ENCODE data around the gene PGS1.

Gene PGS1

GRCh38 chr17:78364436-78365281, 13.8 kb upstream of the PGS1 start:
- no peak for DNase-seq (ENCODE audit: low spot score)

DNA sequence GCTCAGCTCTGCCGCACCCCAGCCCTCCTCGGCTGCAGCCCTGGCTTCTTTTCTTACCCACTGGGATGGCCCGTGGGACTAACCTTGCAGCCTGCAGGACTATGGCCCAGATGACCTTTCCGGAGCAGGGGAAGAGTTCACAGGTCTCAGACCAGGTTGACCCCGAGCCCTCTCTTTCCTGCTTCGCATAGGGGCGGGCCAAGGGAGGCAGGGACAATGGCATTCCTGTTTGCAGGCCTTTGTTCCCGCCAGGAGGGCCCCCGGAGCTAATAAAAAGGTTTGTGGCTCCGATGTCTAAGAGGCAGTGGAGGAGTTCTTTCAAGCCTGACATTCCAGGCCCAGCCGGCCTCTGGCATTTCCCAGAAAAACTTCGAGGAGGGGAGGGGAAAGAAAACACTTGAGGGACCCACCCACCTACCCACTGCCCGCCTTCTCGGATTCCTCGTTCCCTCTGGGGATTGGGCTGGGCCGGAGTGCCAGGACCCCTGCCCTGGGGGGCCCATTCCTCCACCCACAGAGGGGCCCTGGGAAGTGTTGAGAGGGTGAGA, 12.8 kb upstream of the PGS1 start:
- DNase-seq (ENCODE audit: low spot score) = no peak

DNA sequence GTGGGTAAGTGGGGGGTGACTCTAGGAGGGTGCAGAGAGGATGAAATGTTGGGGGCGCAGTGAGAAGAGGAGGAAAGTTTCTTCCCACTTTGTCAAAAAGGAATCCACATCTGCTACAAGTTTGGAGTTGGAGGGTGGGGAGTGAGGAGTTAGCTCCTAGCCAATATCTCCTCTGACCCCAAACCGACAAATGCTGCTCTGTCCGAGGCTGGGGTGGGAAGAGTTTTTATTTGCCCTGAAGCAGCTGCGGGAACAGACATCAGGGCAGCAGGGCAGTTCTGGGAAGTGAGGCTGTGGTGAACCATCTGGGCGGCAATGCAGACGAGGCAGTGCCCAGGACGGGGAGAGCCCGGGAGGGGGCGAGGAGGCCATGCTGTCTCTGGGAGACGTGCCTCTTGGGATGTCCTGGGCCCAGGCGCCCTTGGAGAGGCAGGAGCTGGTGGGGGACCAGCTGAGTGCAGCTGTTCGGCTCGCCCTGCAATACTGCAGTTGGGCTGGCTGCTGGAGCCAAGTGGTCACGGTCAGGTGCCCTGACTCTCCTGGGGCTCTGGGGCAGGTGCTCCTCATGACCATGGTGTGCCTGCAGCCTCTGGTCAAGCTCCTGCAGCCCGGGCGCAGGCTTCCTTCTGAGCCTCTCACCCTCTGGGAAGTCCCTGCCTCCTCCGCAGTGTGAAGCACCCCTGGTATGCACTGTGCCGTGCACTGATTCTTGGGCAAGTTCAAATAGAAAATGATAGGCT, 12.2 kb upstream of the PGS1 start:
- DNase-seq (ENCODE audit: low spot score) = no peak

- no peak for DNase-seq (ENCODE audit: low spot score)
Observed at GRCh38 chr17:78367193-78367592, 11.3 kb upstream of the PGS1 start.

DNA sequence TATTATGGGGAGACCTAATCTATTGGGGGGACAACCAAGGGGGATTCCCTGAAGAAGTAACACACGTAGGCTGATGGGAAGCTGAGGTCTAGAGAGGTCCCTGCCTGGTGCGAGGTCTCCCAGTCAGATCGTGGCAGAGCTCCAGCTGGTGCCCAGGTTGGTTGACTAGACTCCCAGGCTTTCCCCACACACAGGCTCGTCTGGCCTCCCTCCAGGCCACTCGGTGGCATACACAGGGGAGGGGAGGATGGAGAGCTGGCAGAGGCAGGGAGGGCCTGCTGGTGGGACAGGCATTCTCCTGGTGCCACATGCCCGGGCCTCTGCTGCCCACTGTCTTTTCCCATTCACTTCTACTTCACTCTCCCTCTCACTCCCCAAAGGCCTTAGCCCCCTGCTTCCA, 10.1 kb upstream of the PGS1 start:
- DNase-seq (ENCODE audit: low spot score) = no peak

GRCh38 chr17:78368854-78369495, 9.5 kb upstream of the PGS1 start:
- DNase-seq (ENCODE audit: low spot score) = no peak

GRCh38 chr17:78369791-78370381, 8.6 kb upstream of the PGS1 start:
- no peak for DNase-seq (ENCODE audit: low spot score)

DNA sequence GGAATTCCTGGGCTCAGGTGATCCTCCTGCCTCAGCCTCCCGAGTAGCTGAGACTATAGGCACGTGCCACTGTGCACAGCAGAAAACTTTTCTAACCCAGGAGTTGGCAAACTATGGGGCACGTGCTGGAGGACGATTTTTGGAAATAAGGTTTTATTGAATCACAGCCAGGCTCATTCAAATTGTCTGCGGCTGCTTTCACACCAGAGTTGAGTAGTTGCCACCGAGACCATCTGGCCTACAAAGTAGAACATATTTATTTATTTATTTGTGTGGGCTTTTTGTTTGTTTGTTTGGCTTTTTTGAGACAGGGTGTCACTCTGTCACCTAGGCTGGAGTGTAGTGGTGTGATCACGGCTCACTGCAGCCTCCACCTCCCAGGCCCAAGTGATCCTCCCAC, 7.4 kb upstream of the PGS1 start:
- no peak for DNase-seq (ENCODE audit: low spot score)

- DNase-seq (ENCODE audit: low spot score) = no peak
Observed at GRCh38 chr17:78372841-78373240, 5.6 kb upstream of the PGS1 start.

GRCh38 chr17:78374189-78374588, 4.3 kb upstream of the PGS1 start:
- DNase-seq (ENCODE audit: low spot score) = no peak

GRCh38 chr17:78374631-78375274, 3.7 kb upstream of the PGS1 start:
- DNase-seq (ENCODE audit: low spot score) = no peak

DNA sequence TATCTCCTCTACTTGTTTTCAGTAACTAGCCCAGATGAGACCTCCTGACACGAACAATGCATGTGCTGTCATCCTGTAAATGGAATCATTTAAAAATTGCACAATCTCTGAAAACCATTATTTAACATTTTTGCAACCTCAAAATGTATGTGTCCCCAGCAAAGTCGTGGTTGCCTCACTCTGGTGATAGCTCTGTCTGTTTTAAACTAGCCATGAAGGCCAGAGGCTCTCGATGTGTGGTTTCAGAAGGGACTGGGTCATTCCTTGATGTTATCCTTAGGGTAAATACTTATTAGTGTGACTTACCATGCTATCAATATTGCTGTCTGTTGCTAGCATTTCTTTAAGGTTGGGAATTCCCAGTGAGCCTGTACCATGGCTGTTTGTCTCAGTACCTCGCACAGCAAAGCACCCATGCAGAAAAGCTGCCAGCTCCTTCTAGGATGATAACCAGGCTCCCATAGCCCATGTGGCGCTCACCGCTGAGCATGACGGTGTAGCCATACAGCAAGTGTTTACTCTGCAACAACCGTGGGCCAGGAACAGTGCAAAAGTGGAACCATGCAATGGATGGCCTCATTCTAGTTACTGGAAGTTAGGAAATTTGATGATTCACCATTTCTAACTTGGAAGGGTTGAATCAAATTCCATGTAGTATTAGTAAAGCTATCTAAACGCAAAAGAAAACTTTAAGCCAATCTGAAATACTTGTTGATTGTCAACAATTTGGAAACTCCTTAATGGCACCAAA, 2.9 kb upstream of the PGS1 start:
- no peak for DNase-seq (ENCODE audit: low spot score)

DNA sequence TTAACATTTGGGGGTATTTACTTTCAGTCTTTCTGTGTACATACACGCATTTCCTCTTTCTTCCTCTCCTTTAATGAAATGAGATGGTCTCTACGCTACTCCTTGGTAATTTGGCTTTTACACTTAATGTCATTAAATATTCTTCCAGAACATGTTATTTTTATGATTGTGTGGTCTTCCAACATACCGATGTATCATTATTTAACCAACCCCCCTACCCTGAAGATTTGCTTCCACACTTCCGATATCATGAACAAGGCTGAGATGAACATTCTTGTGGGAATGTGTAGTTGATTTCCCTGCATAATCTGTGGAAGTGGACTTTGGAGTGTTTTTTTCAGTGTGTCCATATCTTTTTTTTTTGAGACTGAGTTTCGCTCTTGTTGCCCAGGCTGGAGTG, 2.3 kb upstream of the PGS1 start:
- DNase-seq (ENCODE audit: low spot score) = no peak

DNA sequence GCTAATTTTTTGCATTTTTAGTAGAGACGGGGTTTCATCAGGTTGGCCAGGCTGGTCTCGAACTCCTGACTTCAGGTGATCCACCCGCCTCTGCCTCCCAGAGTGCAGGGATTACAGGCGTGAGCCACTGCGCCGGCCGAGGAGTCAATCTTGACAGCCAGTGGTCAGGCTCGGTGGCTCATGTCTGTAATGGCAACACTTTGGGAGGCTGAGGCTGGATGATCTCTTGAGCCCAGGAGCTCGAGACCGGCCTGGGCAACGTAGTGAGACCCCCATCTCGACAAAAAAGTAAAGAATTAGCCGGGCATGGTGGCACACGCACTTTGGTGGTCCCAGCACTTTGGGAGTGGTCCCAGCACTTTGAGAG, 608 bp upstream of the PGS1 start:
- no peak for DNase-seq (ENCODE audit: low spot score)

DNA sequence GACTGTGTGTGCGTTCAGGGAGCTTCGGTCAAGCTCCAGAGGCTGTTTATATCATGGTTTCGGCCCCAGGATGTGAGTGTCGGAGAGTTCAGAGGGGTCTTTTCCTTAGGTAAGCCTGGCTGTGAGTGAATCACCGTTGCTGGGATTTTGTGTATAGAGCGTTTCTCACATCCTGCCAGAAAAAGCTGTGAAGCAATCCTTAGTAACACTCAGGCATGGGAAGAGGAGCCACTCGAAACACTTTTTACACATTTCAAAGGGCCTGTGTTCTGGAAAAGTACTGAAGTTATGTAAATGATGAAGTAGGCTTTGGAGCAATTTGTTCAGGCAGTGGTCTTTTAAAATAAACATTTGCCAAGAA, 662 bp downstream of the PGS1 start:
- DNase-seq (ENCODE audit: low spot score) = no peak

DNA sequence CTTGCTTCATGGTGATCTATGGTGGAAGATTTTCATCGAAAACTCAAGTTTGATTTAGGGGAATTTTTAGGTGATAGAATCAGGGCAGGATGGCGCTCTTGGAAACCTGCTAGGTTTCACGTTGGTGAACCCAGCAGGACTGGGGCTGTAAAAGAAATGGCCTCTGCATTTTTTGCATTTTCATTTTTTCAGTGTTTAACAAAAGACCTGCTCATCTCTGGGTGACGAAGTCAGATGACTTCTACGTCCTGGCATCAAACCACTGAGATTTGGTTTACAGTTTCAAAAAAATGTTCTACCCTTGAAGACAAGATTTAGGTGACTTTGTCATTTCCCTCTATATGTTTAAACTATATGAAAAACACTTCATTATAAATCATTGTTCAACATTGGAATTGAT, 1.9 kb downstream of the PGS1 start:
- DNase-seq (ENCODE audit: low spot score) = no peak

- no peak for DNase-seq (ENCODE audit: low spot score)
Observed at GRCh38 chr17:78381601-78382232, 3.3 kb downstream of the PGS1 start.

DNA sequence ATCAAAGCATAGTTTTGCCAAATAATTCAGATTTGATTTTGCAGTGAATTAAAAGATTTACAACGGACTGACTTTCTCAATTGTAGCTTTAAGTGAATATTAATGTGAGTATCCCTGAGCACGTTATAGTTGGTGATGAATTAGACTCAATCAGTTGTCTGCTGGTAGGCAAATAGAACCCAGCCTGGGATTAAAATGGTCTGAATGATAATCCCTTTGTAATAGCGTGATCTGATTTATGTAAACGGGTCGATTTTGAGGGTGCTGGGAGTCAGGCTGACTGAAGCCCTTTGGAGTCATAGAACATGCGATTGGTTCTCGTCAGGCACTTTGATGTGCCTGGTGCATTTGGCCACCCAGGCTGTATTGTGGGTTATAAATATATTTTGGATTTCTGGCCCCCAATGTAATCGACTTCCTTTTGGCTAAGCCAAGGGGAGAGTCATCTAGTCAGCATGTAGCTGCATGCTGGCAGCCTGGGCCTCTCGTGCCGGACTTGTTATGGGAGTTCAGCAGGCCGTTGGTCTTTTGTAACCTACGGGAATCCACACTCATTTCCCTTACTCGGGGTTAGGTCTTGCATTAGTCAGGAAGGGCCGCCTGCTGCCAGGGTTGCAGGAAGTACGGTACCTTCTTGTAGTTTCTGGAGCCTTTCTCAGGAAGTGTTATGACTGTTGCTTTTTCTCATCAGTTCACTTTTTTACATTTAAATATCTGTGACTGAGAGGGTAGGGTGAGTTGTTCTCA, 5.4 kb downstream of the PGS1 start:
- no peak for DNase-seq (ENCODE audit: low spot score)

DNA sequence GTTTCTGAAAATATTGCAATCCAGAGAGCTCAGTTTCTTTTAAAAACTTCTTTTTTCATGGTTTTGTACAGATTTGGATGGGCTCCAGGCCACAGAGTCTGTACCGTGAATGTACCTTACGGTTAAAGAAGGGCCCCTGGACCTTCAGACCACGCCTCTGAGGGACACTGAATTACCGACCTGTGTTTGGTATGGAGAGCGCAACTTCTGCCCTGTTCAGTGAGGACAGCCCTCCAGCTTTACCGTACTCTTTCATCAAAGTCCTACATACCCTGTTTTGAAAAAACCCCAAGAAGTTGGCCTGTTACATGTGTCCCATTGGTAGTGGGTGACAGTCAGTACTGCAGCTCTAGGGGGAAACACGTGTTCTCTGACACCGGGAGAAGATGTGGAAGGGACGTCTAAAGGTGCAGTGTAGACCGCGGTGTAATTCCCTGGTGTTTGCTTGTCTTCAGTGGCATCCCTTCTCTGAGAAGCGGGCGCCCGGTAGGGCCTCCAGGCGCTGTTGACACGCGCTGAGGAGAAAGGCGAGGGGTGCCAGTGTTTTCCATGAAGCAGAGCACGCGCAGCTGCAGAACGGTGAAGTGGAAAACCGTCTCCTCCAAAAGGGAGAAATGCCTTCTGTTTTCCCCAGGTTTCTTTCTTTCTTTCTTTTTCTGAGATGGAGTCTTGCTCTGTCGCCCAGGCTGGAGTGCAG, 6.2 kb downstream of the PGS1 start:
- DNase-seq (ENCODE audit: low spot score) = no peak

Data from putamen (tissue), 1 donor.